ENCODE data around the gene PTGES.

PTGES gene

GRCh38 chr9:129762370-129762984, 9.6 kb upstream of the PTGES start:
- peak; percentile 37 for TF ChIP-seq NFIC (IDR thresholded peaks at IDR 0.05)

- TF ChIP-seq TCF12 (IDR thresholded peaks at IDR 0.05; ENCODE audit: low read depth) (no peak), TEAD4 (IDR thresholded peaks at IDR 0.05) (no peak), FOXM1 (IDR thresholded peaks at IDR 0.05; ENCODE audit: borderline replicate concordance, low read depth) (no peak), EP300 (IDR thresholded peaks at IDR 0.05; ENCODE audit: borderline replicate concordance) (no peak)
Measured at GRCh38 chr9:129761901-129762369, 9.1 kb upstream of the PTGES start.

GRCh38 chr9:129761293-129761900, 8.6 kb upstream of the PTGES start:
- TF ChIP-seq TEAD4 (IDR thresholded peaks at IDR 0.05) (no peak), CEBPB (IDR thresholded peaks at IDR 0.05) (no peak), FOXM1 (IDR thresholded peaks at IDR 0.05; ENCODE audit: borderline replicate concordance, low read depth) (no peak), TCF12 (IDR thresholded peaks at IDR 0.05; ENCODE audit: low read depth) (no peak), NFIC (IDR thresholded peaks at IDR 0.05) (no peak), EP300 (IDR thresholded peaks at IDR 0.05; ENCODE audit: borderline replicate concordance) (no peak), TAF1 (IDR thresholded peaks at IDR 0.05; ENCODE audit: low read depth) (no peak)

- TF ChIP-seq TCF12 (IDR thresholded peaks at IDR 0.05; ENCODE audit: low read depth) (no peak), REST (IDR thresholded peaks at IDR 0.05; ENCODE audit: low read depth) (no peak), MAX (IDR thresholded peaks at IDR 0.05) (no peak), FOXM1 (IDR thresholded peaks at IDR 0.05; ENCODE audit: borderline replicate concordance, low read depth) (no peak), RAD21 (IDR thresholded peaks at IDR 0.05; ENCODE audit: low read depth) (no peak), YY1 (IDR thresholded peaks at IDR 0.05; ENCODE audit: low read depth) (no peak), CREB1 (IDR thresholded peaks at IDR 0.05; ENCODE audit: low read depth) (no peak), EP300 (IDR thresholded peaks at IDR 0.05; ENCODE audit: borderline replicate concordance) (no peak), CEBPB (IDR thresholded peaks at IDR 0.05) (no peak), USF1 (IDR thresholded peaks at IDR 0.05) (no peak), TAF1 (IDR thresholded peaks at IDR 0.05; ENCODE audit: low read depth) (no peak), NFIC (IDR thresholded peaks at IDR 0.05) (no peak), ZBTB7A (IDR thresholded peaks at IDR 0.05; ENCODE audit: low read depth) (no peak), EGR1 (IDR thresholded peaks at IDR 0.05) (no peak)
Measured at GRCh38 chr9:129759804-129760502, 7.1 kb upstream of the PTGES start.

- TF ChIP-seq MAX (IDR thresholded peaks at IDR 0.05) (no peak), EP300 (IDR thresholded peaks at IDR 0.05; ENCODE audit: borderline replicate concordance) (no peak), YY1 (IDR thresholded peaks at IDR 0.05; ENCODE audit: low read depth) (no peak), TAF1 (IDR thresholded peaks at IDR 0.05; ENCODE audit: low read depth) (no peak), FOXM1 (IDR thresholded peaks at IDR 0.05; ENCODE audit: borderline replicate concordance, low read depth) (no peak)
Measured at GRCh38 chr9:129759319-129759718, 6.5 kb upstream of the PTGES start.

- TF ChIP-seq EP300 (IDR thresholded peaks at IDR 0.05; ENCODE audit: borderline replicate concordance): no peak
- no peak for TF ChIP-seq ZBTB7A (IDR thresholded peaks at IDR 0.05; ENCODE audit: low read depth)
- no peak for TF ChIP-seq RAD21 (IDR thresholded peaks at IDR 0.05; ENCODE audit: low read depth)
- no peak for TF ChIP-seq FOXM1 (IDR thresholded peaks at IDR 0.05; ENCODE audit: borderline replicate concordance, low read depth)
- no peak for TF ChIP-seq MAX (IDR thresholded peaks at IDR 0.05)
- no peak for TF ChIP-seq REST (IDR thresholded peaks at IDR 0.05; ENCODE audit: low read depth)
- TF ChIP-seq TEAD4 (IDR thresholded peaks at IDR 0.05): no peak
- no peak for TF ChIP-seq TCF12 (IDR thresholded peaks at IDR 0.05; ENCODE audit: low read depth)
- no peak for TF ChIP-seq USF1 (IDR thresholded peaks at IDR 0.05)
- TF ChIP-seq CREB1 (IDR thresholded peaks at IDR 0.05; ENCODE audit: low read depth): no peak
- TF ChIP-seq NFIC (IDR thresholded peaks at IDR 0.05): no peak
- TF ChIP-seq EGR1 (IDR thresholded peaks at IDR 0.05): no peak
- TF ChIP-seq YY1 (IDR thresholded peaks at IDR 0.05; ENCODE audit: low read depth): no peak
Measured at GRCh38 chr9:129757045-129757444, 4.2 kb upstream of the PTGES start.

Data from Ishikawa (cell line).